Adipocyte (in vitro differentiated cells): ENCODE results near the gene ACTA2.
A peak's percentile ranks its signal among the peaks of the same experiment; 100 is the strongest.

Source experiments
- DNase-seq: peaks from one replicate; pipeline ENCODE4 v3.0.0-alpha.2; 2015; ENCODE audit warnings: low read depth
- H3K27me3 ChIP-seq: replicated peaks from 2 replicates; pipeline ENCODE4 v1.7.0; 2013; ENCODE audit warnings: mild to moderate bottlenecking, low read length, moderate library complexity; ENCODE audit not compliant: control insufficient read depth, insufficient read depth
- H3K36me3 ChIP-seq: 2 replicates; pipeline ENCODE4 v1.7.0; 2013; ENCODE audit warnings: low read length, mild to moderate bottlenecking, moderate library complexity; ENCODE audit not compliant: control insufficient read depth, insufficient read depth, severe bottlenecking
- H3K4me1 ChIP-seq: 2 replicates; pipeline ENCODE4 v1.7.0; 2013; ENCODE audit warnings: mild to moderate bottlenecking, low read length, moderate library complexity; ENCODE audit not compliant: control insufficient read depth, insufficient read depth
- H3K4me3 ChIP-seq: 2 replicates; pipeline ENCODE4 v1.7.0; 2013; ENCODE audit warnings: mild to moderate bottlenecking, low read length, moderate library complexity
- H3K9ac ChIP-seq: 2 replicates; pipeline ENCODE4 v1.7.0; 2013; ENCODE audit warnings: mild to moderate bottlenecking, low read length, moderate library complexity
- H3K9me3 ChIP-seq: 2 replicates; pipeline ENCODE4 v1.7.0; 2013; ENCODE audit warnings: mild to moderate bottlenecking, low read length, moderate library complexity; ENCODE audit not compliant: control insufficient read depth

The ACTA2 gene

GRCh38 chr10:88964869-88965415, 12.4 kb upstream of the ACTA2 start:
- H3K4me3 ChIP-seq = no peak overlapping the region
- H3K4me1 ChIP-seq = peaks cover 7% of the 10 kb centered on the region
- no peak overlapping the region for H3K9ac ChIP-seq
- peak; percentile 81 for DNase-seq
- no peaks in the 10 kb centered on the region for H3K36me3 ChIP-seq
- no peaks in the 10 kb centered on the region for H3K9me3 ChIP-seq
- no peaks in the 10 kb centered on the region for H3K27me3 ChIP-seq

DNA sequence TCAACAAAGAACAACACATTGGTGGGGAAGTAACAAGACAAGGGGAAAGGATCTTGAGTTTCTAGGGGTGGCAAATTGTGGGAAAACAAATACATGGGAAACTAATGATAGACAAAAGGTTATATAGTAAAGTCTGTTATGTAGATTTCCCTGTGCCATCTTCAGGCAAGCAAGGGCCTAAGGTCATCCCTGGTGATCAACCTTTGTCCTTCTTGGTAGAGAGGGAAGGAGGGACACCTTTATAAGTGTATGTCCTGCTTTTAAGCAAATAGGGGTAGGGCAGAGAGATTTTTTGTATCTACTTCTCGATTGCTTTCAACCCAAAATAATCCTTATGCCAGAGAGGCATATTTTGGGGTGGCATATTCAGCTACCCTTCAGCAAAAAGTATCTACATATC, 11.8 kb upstream of the ACTA2 start:
- no peaks in the 10 kb centered on the region for H3K9me3 ChIP-seq
- peaks cover 7% of the 10 kb centered on the region for H3K4me1 ChIP-seq
- H3K4me3 ChIP-seq = no peak overlapping the region
- no peaks in the 10 kb centered on the region for H3K36me3 ChIP-seq
- H3K9ac ChIP-seq = no peak overlapping the region
- no peak for DNase-seq
- H3K27me3 ChIP-seq = no peaks in the 10 kb centered on the region

DNA sequence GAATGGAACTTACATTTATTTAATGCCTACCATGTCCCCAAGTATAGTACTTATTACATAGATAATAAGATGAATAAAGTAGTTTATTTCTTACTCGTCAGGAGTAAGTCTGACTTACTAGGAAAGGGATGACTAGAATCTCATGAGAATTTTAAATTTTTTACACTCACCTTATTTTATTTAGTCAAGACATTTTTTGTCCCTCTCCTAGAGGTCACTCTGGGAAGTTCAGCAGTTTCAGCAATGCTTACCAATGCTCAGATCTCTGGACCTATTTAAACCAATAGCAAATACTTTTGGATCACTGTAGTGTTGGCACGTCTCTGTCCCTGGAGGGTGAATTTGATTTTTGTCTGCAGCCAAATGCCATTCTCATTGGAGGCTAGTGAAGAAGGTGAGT, 10.7 kb upstream of the ACTA2 start:
- Histone ChIP-seq H3K4me3 (no peak overlapping the region), H3K9ac (no peak overlapping the region), H3K27me3 (no peaks in the 10 kb centered on the region), H3K4me1 (peaks cover 7% of the 10 kb centered on the region), H3K9me3 (no peaks in the 10 kb centered on the region), H3K36me3 (no peaks in the 10 kb centered on the region)
- no peak for DNase-seq

- Histone ChIP-seq H3K9me3 (no peaks in the 10 kb centered on the region), H3K4me3 (no peak overlapping the region), H3K4me1 (peaks cover 7% of the 10 kb centered on the region), H3K27me3 (no peaks in the 10 kb centered on the region), H3K36me3 (no peaks in the 10 kb centered on the region), H3K9ac (no peak overlapping the region)
- no peak for DNase-seq
Observed at GRCh38 chr10:88962336-88962735, 9.8 kb upstream of the ACTA2 start.

DNA sequence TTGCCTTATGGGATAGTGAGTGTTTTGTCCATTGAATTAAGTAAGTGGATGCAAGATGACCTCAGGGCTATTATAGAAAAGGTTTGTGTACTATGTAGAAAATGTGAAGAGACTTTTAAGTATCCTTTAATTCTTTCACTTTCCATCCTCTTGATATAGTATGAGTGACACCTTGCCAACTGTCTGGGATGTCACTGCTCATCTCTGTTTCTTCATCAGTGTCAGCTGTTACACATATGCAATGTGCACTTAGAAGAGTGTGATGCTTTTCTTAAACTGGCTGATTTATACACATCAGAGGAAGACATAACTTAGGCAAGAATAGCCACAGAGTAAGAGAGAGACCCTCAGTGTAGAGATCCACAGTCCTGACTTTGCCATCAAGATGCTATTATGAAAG, 8.7 kb upstream of the ACTA2 start:
- no peak overlapping the region for H3K9ac ChIP-seq
- H3K9me3 ChIP-seq = no peaks in the 10 kb centered on the region
- H3K4me3 ChIP-seq = no peak overlapping the region
- peaks cover 7% of the 10 kb centered on the region for H3K4me1 ChIP-seq
- no peaks in the 10 kb centered on the region for H3K27me3 ChIP-seq
- DNase-seq = no peak
- no peaks in the 10 kb centered on the region for H3K36me3 ChIP-seq

GRCh38 chr10:88960802-88961201, 8.2 kb upstream of the ACTA2 start:
- H3K4me3 ChIP-seq = no peak overlapping the region
- H3K27me3 ChIP-seq = no peaks in the 10 kb centered on the region
- no peaks in the 10 kb centered on the region for H3K9me3 ChIP-seq
- H3K36me3 ChIP-seq = no peaks in the 10 kb centered on the region
- DNase-seq = no peak
- H3K4me1 ChIP-seq = peaks cover 7% of the 10 kb centered on the region
- no peak overlapping the region for H3K9ac ChIP-seq

DNA sequence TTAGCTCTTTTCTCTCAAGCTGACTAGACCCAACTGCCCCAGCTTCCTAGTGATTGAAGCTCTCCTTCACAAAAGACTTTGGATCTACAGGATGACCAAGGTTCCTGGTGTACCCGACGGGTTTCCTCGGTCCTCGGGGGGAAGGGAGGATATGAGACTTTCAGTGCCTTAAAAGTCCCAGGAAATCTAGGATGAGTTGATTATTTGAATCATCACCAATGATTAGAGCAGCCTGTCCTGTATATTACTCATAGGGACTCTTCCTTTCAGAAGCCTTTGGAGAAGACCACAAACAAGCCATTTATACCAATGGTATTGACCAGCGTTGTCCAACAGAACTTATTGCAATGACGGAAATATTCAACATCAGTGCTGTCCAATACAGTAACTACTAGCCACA, 6.1 kb upstream of the ACTA2 start:
- H3K4me1 ChIP-seq = no peaks in the 10 kb centered on the region
- H3K9me3 ChIP-seq = no peaks in the 10 kb centered on the region
- H3K27me3 ChIP-seq = no peaks in the 10 kb centered on the region
- H3K9ac ChIP-seq = no peak overlapping the region
- H3K36me3 ChIP-seq = no peaks in the 10 kb centered on the region
- DNase-seq = no peak
- no peak overlapping the region for H3K4me3 ChIP-seq

- no peak overlapping the region for H3K4me3 ChIP-seq
- H3K9ac ChIP-seq = no peak overlapping the region
- no peaks in the 10 kb centered on the region for H3K9me3 ChIP-seq
- no peaks in the 10 kb centered on the region for H3K27me3 ChIP-seq
- H3K36me3 ChIP-seq = no peaks in the 10 kb centered on the region
- DNase-seq = no peak
- H3K4me1 ChIP-seq = peaks cover 6% of the 10 kb centered on the region
Observed at GRCh38 chr10:88957381-88957780, 4.8 kb upstream of the ACTA2 start.

GRCh38 chr10:88954458-88955083, 2.0 kb upstream of the ACTA2 start:
- H3K9me3 ChIP-seq = no peaks in the 10 kb centered on the region
- no peak overlapping the region for H3K9ac ChIP-seq
- H3K36me3 ChIP-seq = no peaks in the 10 kb centered on the region
- no peak for DNase-seq
- no peaks in the 10 kb centered on the region for H3K27me3 ChIP-seq
- peaks cover 32% of the 10 kb centered on the region for H3K4me1 ChIP-seq
- H3K4me3 ChIP-seq = no peak overlapping the region

- H3K9ac ChIP-seq = no peak overlapping the region
Observed at GRCh38 chr10:88953662-88954061, 1.1 kb upstream of the ACTA2 start.

DNA sequence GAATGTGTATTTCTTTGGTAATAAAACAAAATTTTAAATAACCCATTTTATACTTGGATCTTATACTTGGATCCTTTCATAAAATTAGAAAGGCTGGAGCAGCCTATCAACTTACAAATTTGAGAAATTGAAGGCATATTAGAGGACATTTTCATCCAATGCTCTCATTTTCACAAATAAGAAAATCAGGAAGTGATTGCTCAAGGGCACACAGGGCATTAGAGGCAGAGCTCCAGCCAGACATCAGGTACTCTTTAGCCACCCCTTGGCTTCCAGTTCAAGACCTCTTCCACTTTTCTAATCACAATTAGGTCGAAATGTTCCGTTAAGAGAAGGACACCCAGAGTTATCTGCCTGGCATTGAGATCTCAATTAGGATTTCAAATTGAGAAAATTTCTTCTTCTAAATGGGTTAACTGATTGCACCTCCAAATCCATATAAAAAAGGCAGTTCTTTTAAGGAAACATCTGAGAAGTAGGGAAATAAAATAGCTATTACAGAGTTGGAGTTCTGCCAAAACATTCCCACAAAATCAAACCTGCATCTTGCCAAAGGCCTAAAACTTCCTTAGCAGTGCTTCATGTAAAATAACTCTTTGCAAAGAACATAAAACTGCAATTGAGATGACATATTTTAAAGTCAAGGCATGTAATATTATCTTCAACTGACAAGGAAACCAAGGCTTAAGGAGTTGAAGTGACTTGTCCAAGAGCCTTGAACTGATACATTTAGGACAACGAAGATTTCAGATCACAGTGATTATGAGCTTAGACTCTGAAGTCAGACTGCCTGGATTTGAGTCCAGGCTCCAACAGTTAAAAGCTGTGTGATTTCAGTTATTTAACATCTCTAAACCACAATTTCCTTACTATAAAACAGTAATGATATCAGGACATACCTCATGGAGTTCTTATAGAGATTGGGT, 2.4 kb downstream of the ACTA2 start:
- Histone ChIP-seq H3K9ac (peak overlapping the region; percentile 85), H3K4me3 (peak overlapping the region; percentile 59), H3K27me3 (no peaks in the 10 kb centered on the region), H3K4me1 (peaks cover 33% of the 10 kb centered on the region), H3K9me3 (no peaks in the 10 kb centered on the region), H3K36me3 (no peaks in the 10 kb centered on the region)
- DNase-seq = peak; percentile 47

More at GRCh38 chr10:88953662-88954061, 1.1 kb upstream of the ACTA2 start:
- Histone ChIP-seq H3K36me3 (no peaks in the 10 kb centered on the region), H3K4me3 (no peak overlapping the region), H3K27me3 (no peaks in the 10 kb centered on the region), H3K9me3 (no peaks in the 10 kb centered on the region), H3K4me1 (peaks cover 33% of the 10 kb centered on the region)
- DNase-seq = no peak
